Osteocyte (in vitro differentiated cells): ENCODE data around the gene PCSK2. TPM values are rescaled to one million over a fixed set of nuclear protein-coding genes. Genes with fewer than 3 reads are reported as not detected.

Source experiments
- DNase-seq: peaks from one replicate; pipeline ENCODE4 v3.0.0; 2021; ENCODE audit warnings: mixed read lengths; ENCODE audit not compliant: unreplicated experiment; ENCODE audit errors: extremely low spot score
- H3K27ac Mint-ChIP-seq: one replicate; pipeline ENCODE4 v1.8.0; 2021; ENCODE audit warnings: mild to moderate bottlenecking, mixed read lengths; ENCODE audit not compliant: unreplicated experiment
- H3K27me3 Mint-ChIP-seq: one replicate; pipeline ENCODE4 v1.8.0; 2021; ENCODE audit warnings: mixed read lengths; ENCODE audit not compliant: unreplicated experiment
- H3K36me3 Mint-ChIP-seq: one replicate; pipeline ENCODE4 v1.8.0; 2021; ENCODE audit warnings: mixed read lengths; ENCODE audit not compliant: unreplicated experiment
- H3K4me1 Mint-ChIP-seq: one replicate; pipeline ENCODE4 v1.8.0; 2021; ENCODE audit warnings: mixed read lengths; ENCODE audit not compliant: unreplicated experiment
- H3K4me3 Mint-ChIP-seq: one replicate; pipeline ENCODE4 v1.8.0; 2021; ENCODE audit warnings: mild to moderate bottlenecking, moderate library complexity, mixed read lengths; ENCODE audit not compliant: unreplicated experiment
- H3K9me3 Mint-ChIP-seq: one replicate; pipeline ENCODE4 v1.8.0; 2021; ENCODE audit warnings: mixed read lengths; ENCODE audit not compliant: unreplicated experiment
- total RNA-seq: library from RNA; stranded (reverse); gene quantifications from 2 replicates; pipeline ENCODE4 v1.2.1, GENCODE V29; 2021
- TF ChIP-seq, protein P1 (sequence below): fragments of 200-600 bp; sonication (generic); IDR thresholded peaks from 2 replicates; pipeline ENCODE4 v1.5.0; 2021; ENCODE audit warnings: antibody characterized with exemption, mild to moderate bottlenecking, moderate library complexity

Gene PCSK2
- total RNA-seq, 1 donor from 2014 or later, result not detected

DNA sequence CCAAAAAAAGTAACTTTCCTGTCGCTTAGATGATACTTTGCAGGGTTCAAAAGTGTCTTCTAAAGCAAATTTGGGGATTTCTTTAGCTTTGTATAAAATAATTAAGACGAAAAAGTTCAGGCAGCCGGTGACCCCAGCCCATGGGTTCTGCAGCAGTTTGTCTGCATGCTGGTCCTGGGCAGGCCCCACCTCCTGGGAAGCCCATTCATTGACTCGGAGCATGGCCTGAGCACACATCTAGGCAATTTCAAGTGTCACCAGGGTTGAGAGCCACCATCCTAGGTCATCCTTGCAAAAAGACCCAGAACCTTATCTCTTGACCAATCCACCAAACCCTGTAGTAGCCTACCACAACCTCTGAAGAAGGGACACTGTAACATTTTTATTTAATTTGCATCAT lies 283.7 kb downstream of the PCSK2 start:
- TF ChIP-seq, protein P1, sequence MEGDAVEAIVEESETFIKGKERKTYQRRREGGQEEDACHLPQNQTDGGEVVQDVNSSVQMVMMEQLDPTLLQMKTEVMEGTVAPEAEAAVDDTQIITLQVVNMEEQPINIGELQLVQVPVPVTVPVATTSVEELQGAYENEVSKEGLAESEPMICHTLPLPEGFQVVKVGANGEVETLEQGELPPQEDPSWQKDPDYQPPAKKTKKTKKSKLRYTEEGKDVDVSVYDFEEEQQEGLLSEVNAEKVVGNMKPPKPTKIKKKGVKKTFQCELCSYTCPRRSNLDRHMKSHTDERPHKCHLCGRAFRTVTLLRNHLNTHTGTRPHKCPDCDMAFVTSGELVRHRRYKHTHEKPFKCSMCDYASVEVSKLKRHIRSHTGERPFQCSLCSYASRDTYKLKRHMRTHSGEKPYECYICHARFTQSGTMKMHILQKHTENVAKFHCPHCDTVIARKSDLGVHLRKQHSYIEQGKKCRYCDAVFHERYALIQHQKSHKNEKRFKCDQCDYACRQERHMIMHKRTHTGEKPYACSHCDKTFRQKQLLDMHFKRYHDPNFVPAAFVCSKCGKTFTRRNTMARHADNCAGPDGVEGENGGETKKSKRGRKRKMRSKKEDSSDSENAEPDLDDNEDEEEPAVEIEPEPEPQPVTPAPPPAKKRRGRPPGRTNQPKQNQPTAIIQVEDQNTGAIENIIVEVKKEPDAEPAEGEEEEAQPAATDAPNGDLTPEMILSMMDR, result no peak
- Mint-ChIP-seq H3K9me3 (no peaks in the 10 kb centered on the region), H3K36me3 (peaks cover 2% of the 10 kb centered on the region), H3K27ac (no peak overlapping the region), H3K4me3 (no peak overlapping the region), H3K4me1 (peaks cover under 1% of the 10 kb centered on the region), H3K27me3 (no peaks in the 10 kb centered on the region)
- no peak for DNase-seq

DNA sequence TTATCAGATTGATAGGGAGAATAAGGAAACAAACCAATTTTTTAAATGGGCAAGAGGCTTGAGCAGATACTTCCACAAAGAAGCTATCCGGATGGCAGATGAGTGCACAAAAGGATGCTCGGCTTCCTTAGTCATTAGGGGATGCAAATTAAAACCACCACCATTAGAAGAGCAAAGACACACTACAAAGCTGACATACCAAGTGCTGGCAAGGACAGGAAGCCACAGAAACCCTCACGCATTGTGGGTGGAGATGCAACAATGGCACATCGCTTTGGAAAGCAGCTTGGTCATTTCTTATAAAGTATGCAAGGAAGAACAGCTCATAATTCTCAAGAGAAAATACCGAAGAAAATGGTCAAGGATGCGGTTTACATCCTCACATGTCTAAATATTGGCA lies 284.6 kb downstream of the PCSK2 start:
- Mint-ChIP-seq H3K4me3 (no peak overlapping the region), H3K4me1 (no peaks in the 10 kb centered on the region), H3K27ac (no peak overlapping the region), H3K9me3 (no peaks in the 10 kb centered on the region), H3K27me3 (no peaks in the 10 kb centered on the region), H3K36me3 (peaks cover 2% of the 10 kb centered on the region)
- TF ChIP-seq, protein P1, result no peak
- DNase-seq, result no peak

DNA sequence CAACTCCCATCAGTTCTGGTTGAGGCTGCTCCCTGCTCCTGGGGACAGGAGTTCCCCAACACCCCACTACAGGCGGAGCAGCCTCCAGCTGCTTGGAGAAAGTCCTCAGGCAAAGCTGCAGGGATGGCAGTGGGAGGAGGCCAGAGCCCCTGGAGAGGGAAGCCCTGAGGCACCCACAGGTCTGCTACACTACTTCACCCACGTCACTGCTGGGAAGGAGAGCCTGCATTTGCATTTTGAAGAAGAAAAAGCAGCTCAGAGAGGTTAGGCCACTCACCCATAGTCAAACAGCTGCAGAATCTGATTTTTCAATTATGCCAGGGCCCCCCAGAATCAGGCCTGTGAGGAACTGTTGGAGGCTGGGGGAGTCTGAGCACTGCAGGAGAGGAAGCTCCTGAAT lies 287.1 kb downstream of the PCSK2 start:
- TF ChIP-seq, protein P1, result no peak
- no peaks in the 10 kb centered on the region for H3K27me3 Mint-ChIP-seq
- H3K4me3 Mint-ChIP-seq, result no peak overlapping the region
- H3K9me3 Mint-ChIP-seq, result no peaks in the 10 kb centered on the region
- no peaks in the 10 kb centered on the region for H3K4me1 Mint-ChIP-seq
- H3K36me3 Mint-ChIP-seq, result peaks cover 2% of the 10 kb centered on the region
- H3K27ac Mint-ChIP-seq, result no peak overlapping the region
- DNase-seq, result no peak

DNA sequence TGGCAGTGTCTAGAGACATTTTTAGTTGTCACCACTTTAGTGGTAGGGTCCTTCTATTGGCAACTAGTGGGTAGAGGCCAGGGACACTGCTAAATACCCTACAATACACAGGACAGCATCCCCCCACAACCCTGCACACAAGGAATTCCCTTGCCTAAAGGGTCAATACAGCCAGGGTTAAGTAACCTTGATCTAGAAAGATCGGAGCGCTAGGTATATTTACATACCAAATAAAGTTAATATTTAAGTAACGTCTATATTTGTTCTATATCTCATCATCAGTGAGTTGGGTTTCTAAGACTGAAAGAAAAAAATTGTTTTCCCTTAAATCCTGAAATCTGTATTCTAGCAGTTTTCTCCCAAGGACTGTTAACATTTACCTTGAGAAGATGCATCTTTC lies 288.2 kb downstream of the PCSK2 start:
- H3K27ac Mint-ChIP-seq, result no peak overlapping the region
- H3K4me3 Mint-ChIP-seq, result no peak overlapping the region
- no peaks in the 10 kb centered on the region for H3K9me3 Mint-ChIP-seq
- TF ChIP-seq, protein P1, result no peak
- H3K36me3 Mint-ChIP-seq, result peaks cover 2% of the 10 kb centered on the region
- H3K27me3 Mint-ChIP-seq, result no peaks in the 10 kb centered on the region
- no peak for DNase-seq
- H3K4me1 Mint-ChIP-seq, result no peaks in the 10 kb centered on the region

DNA sequence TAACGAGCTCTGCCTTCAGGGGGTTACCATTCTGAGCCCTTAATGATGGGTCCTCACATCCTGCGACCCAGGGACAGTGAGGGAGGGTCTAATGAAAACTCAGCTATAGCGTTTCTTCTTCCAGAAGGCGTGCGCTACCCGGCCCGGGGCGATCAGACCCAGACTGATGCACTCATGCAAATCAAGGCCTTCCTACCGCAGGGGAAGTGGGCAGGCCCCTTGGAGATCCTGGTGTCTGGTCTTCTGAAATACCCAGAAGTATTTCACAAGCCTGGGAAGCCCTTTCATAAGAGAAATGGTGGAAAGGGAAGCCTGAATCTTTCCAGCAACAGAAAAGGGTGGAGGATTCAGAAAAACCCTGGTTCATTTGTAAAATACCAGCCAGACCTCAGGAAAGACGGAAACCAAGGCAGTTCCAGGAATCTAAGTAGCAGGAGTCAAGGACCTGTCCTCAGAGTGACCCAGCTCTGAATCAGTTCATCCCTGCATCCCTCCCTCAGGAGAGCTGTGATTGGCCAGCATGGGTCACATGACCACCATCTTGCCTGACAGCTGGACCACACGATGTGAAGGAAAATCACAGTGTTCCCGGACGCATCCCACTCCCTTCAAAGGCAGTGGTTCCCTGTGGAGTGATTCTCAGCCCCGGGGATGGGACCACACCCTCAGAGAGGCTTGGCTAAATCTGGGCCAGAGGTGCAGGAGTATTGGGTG lies 291.7 kb downstream of the PCSK2 start:
- DNase-seq, result no peak
- H3K4me1 Mint-ChIP-seq, result peaks cover 4% of the 10 kb centered on the region
- no peaks in the 10 kb centered on the region for H3K27me3 Mint-ChIP-seq
- H3K9me3 Mint-ChIP-seq, result no peaks in the 10 kb centered on the region
- no peaks in the 10 kb centered on the region for H3K36me3 Mint-ChIP-seq
- no peak overlapping the region for H3K4me3 Mint-ChIP-seq
- H3K27ac Mint-ChIP-seq, result no peak overlapping the region
- TF ChIP-seq, protein P1, result no peak
